K562 (cell line): ENCODE measurements around the gene PLP2. TPM values are rescaled to one million over a fixed set of nuclear protein-coding genes. Genes with fewer than 3 reads are reported as not detected.

Experiments
- CBFA2T2 ChIP-seq: fragments of 450-650 bp; conservative IDR thresholded peaks from 2 replicates; pipeline ENCODE4 v1.6.1; 2017; ENCODE audit warnings: mild to moderate bottlenecking
- CBX2 ChIP-seq: fragments of 200-600 bp; sonication (generic); IDR thresholded peaks from one replicate; pipeline ENCODE4 v1.6.1; 2012; ENCODE audit warnings: mild to moderate bottlenecking, low read length, inconsistent platforms; ENCODE audit not compliant: insufficient read depth, poor library complexity, severe bottlenecking
- CBX5 ChIP-seq: IDR thresholded peaks from 2 replicates; pipeline ENCODE4 v1.6.1; 2014; ENCODE audit warnings: low read depth, borderline replicate concordance
- CTBP1 ChIP-seq: fragments of 450-650 bp; IDR thresholded peaks from 2 replicates; pipeline ENCODE4 v1.6.1; 2016; ENCODE audit warnings: borderline replicate concordance
- NBN ChIP-seq: fragments of 450-650 bp; IDR thresholded peaks from 2 replicates; pipeline ENCODE4 v1.6.1; 2016; ENCODE audit warnings: low read depth, mild to moderate bottlenecking
- NR2C2 ChIP-seq, 2 experiments: fragments of 200-800 bp in 1 of 2; sonication (Bioruptor generic) in 1 of 2; sonication (generic) in 1 of 2; formaldehyde crosslinking in 1 of 2; IDR thresholded peaks; 2 replicates each; pipeline versions ENCODE4 v1.6.1 to v1.8.0; 2016 to 2022; ENCODE audit warnings: mild to moderate bottlenecking in 1 of 2, missing compliant biosample characterization in 1 of 2, missing genetic modification characterization in 1 of 2, missing genetic modification reagents in 1 of 2
- NUFIP1 ChIP-seq: fragments of 450-650 bp; IDR thresholded peaks from 2 replicates; pipeline ENCODE4 v1.6.1; 2018; ENCODE audit not compliant: partially characterized antibody
- PCBP1 ChIP-seq: fragments of 200-400 bp; formaldehyde crosslinking; IDR thresholded peaks from 2 replicates; pipeline ENCODE4 v1.6.1; 2018; ENCODE audit warnings: mild to moderate bottlenecking, low read depth, low read length; ENCODE audit not compliant: poor library complexity, severe bottlenecking
- PTTG1 ChIP-seq: fragments of 450-650 bp; IDR thresholded peaks from 2 replicates; pipeline ENCODE4 v1.6.1; 2016; ENCODE audit warnings: low read depth, mild to moderate bottlenecking, missing genetic modification characterization, missing compliant biosample characterization
- PURB ChIP-seq: sonication (generic); formaldehyde crosslinking; IDR thresholded peaks from 2 replicates; pipeline ENCODE4 v1.9.0; 2021; ENCODE audit warnings: low read depth, mild to moderate bottlenecking, missing genetic modification reagents
- SRSF3 ChIP-seq: fragments of 200-400 bp; formaldehyde crosslinking; IDR thresholded peaks from 2 replicates; pipeline ENCODE4 v1.6.1; 2016; ENCODE audit warnings: mild to moderate bottlenecking, low read length, moderate library complexity; ENCODE audit not compliant: insufficient read depth
- ZNF224 ChIP-seq: sonication (generic); formaldehyde crosslinking; IDR thresholded peaks from 2 replicates; pipeline ENCODE4 v1.8.0; 2022; ENCODE audit warnings: mild to moderate bottlenecking, missing genetic modification reagents
- ZNF707 ChIP-seq: fragments of 250-450 bp; sonication (Bioruptor Pico); conservative IDR thresholded peaks from 2 replicates; pipeline ENCODE4 v1.8.0; 2022; ENCODE audit warnings: inconsistent platforms, mild to moderate bottlenecking, moderate library complexity
- ZZZ3 ChIP-seq: fragments of 450-650 bp; IDR thresholded peaks from 2 replicates; pipeline ENCODE4 v1.6.1; 2016; ENCODE audit warnings: antibody characterized with exemption, mild to moderate bottlenecking, moderate library complexity
- polyA plus RNA-seq, 8 experiments: library from polyadenylated mRNA; depleted of rRNA in 4 of 8; stranded (reverse) in 5 of 8; unstranded in 3 of 8; fragments of >200 nt; fragmentation: Nextera tagmentation in 2 of 8; fragmentation: Illumina TruSeq in 1 of 8; extraction: Ambion mirVana in 2 of 8; extraction: Trizol in 1 of 8; gene quantifications; 2 replicates each; pipeline versions ENCODE4 v1.2.1 to v1.2.3, GENCODE V29; 2011 to 2014; ENCODE audit warnings: inconsistent platforms in 1 of 8, missing spikeins in 1 of 8
- total RNA-seq, 7 experiments: library from RNA; depleted of rRNA in 6 of 7; stranded (reverse); fragments of >200 nt in 6 of 7; fragmentation: Illumina TruSeq in 2 of 7; extraction: Trizol in 2 of 7; gene quantifications; 2 replicates each; pipeline versions ENCODE4 v1.2.1 to v1.2.3, GENCODE V29; 2011 to 2021; ENCODE audit warnings: low replicate concordance in 1 of 7
- TF ChIP-seq, protein P1 (sequence below), 2 experiments: fragments of 450-650 bp; IDR thresholded peaks; 2 replicates each; pipeline ENCODE4 v1.6.1; 2018; ENCODE audit warnings: mild to moderate bottlenecking in 2 of 2, low read depth in 1 of 2; ENCODE audit not compliant: partially characterized antibody in 2 of 2
- TF ChIP-seq, protein P2 (sequence below): fragments of 250-450 bp; sonication (Bioruptor Pico); IDR thresholded peaks from 2 replicates; pipeline ENCODE4 v1.6.1; 2021; ENCODE audit warnings: mild to moderate bottlenecking
- TF ChIP-seq, protein P3 (sequence below): IDR thresholded peaks from 2 replicates; pipeline ENCODE4 v1.6.1; 2011; ENCODE audit warnings: borderline replicate concordance, low read depth, mild to moderate bottlenecking, moderate library complexity, low read length; ENCODE audit not compliant: insufficient read depth, poor library complexity, severe bottlenecking
- TF ChIP-seq, protein P4 (sequence below): fragments of 450-650 bp; IDR thresholded peaks from 2 replicates; pipeline ENCODE4 v1.6.1; 2014; ENCODE audit warnings: low read depth, mild to moderate bottlenecking, moderate library complexity, borderline replicate concordance

Gene PLP2
- total and polyA plus RNA-seq, 9 of the 15 experiments (the other 6 are each of a cell fraction or from before 2014, with no cell fraction given) = 34.7 to 236 (median 112) TPM

DNA sequence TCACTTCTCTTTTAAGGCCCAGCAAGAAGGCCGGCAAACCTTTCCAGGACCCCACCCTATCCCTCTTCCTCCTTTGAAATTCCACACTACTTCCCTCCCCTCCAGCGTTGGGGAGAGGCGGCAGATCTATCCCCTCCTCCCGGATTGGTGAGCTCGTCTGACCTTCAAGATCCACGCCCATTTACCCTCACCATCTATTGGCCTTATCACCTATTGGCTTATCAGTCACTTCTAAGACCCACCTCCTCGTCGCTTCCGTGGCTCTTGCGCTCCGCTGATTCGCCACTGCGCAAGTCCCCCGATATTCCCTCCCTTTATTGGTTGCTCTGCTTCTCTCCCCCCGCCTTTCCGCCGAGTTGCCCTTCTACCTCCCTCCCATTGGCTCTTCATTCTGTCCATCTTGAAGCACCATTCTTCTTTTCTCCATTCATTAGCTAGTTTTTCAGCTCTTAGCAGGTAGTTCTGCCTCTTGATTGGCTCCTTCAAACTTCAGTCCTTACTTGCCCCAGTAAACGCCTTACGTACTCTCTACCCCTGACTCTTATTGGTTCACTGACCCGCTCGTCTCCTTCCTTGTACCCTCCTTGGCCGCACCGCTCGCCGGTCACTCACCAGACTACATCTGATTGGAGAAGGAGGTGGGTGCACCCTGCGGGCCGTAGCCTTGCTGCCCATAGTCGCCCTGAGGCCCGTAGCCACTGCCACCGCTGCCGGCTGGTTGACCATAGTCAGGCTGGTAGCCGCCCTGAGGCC is 19.3 kb downstream of the PLP2 start (continued):
- TF ChIP-seq, protein P1, sequence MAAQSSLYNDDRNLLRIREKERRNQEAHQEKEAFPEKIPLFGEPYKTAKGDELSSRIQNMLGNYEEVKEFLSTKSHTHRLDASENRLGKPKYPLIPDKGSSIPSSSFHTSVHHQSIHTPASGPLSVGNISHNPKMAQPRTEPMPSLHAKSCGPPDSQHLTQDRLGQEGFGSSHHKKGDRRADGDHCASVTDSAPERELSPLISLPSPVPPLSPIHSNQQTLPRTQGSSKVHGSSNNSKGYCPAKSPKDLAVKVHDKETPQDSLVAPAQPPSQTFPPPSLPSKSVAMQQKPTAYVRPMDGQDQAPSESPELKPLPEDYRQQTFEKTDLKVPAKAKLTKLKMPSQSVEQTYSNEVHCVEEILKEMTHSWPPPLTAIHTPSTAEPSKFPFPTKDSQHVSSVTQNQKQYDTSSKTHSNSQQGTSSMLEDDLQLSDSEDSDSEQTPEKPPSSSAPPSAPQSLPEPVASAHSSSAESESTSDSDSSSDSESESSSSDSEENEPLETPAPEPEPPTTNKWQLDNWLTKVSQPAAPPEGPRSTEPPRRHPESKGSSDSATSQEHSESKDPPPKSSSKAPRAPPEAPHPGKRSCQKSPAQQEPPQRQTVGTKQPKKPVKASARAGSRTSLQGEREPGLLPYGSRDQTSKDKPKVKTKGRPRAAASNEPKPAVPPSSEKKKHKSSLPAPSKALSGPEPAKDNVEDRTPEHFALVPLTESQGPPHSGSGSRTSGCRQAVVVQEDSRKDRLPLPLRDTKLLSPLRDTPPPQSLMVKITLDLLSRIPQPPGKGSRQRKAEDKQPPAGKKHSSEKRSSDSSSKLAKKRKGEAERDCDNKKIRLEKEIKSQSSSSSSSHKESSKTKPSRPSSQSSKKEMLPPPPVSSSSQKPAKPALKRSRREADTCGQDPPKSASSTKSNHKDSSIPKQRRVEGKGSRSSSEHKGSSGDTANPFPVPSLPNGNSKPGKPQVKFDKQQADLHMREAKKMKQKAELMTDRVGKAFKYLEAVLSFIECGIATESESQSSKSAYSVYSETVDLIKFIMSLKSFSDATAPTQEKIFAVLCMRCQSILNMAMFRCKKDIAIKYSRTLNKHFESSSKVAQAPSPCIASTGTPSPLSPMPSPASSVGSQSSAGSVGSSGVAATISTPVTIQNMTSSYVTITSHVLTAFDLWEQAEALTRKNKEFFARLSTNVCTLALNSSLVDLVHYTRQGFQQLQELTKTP (IDR thresholded peaks at IDR 0.05; ENCODE audit: low read depth in 1 of 2, partially characterized antibody in 2 of 2) = no peak
- TF ChIP-seq CBFA2T2 (no peak), NR2C2 (CRISPR knock-in tag; IDR thresholded peaks at IDR 0.05) (no peak), NR2C2 (tag; IDR thresholded peaks at IDR 0.05) (peak; percentile 89), NUFIP1 (no peak), CTBP1 (peak; percentile 26; the same call in 1 of the 2 replicates), PCBP1 (no peak), PURB (CRISPR knock-in tag) (no peak), ZNF707 (CRISPR knock-in tag) (no peak), CBX5 (no peak), ZNF224 (CRISPR knock-in tag) (no peak), NBN (no peak), PTTG1 (no peak), SRSF3 (no peak), CBX2 (no peak), ZZZ3 (no peak)
- TF ChIP-seq, protein P2, sequence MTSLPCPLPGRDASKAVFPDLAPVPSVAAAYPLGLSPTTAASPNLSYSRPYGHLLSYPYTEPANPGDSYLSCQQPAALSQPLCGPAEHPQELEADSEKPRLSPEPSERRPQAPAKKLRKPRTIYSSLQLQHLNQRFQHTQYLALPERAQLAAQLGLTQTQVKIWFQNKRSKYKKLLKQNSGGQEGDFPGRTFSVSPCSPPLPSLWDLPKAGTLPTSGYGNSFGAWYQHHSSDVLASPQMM = no peak
- TF ChIP-seq, protein P3, sequence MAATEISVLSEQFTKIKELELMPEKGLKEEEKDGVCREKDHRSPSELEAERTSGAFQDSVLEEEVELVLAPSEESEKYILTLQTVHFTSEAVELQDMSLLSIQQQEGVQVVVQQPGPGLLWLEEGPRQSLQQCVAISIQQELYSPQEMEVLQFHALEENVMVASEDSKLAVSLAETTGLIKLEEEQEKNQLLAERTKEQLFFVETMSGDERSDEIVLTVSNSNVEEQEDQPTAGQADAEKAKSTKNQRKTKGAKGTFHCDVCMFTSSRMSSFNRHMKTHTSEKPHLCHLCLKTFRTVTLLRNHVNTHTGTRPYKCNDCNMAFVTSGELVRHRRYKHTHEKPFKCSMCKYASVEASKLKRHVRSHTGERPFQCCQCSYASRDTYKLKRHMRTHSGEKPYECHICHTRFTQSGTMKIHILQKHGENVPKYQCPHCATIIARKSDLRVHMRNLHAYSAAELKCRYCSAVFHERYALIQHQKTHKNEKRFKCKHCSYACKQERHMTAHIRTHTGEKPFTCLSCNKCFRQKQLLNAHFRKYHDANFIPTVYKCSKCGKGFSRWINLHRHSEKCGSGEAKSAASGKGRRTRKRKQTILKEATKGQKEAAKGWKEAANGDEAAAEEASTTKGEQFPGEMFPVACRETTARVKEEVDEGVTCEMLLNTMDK = no peak
- TF ChIP-seq, protein P4, sequence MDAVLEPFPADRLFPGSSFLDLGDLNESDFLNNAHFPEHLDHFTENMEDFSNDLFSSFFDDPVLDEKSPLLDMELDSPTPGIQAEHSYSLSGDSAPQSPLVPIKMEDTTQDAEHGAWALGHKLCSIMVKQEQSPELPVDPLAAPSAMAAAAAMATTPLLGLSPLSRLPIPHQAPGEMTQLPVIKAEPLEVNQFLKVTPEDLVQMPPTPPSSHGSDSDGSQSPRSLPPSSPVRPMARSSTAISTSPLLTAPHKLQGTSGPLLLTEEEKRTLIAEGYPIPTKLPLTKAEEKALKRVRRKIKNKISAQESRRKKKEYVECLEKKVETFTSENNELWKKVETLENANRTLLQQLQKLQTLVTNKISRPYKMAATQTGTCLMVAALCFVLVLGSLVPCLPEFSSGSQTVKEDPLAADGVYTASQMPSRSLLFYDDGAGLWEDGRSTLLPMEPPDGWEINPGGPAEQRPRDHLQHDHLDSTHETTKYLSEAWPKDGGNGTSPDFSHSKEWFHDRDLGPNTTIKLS = 0 out of 2 replicates have a peak, but pooled peaks have one; percentile 29
